HUDEP-2 (cell line): ENCODE data around the gene NDUFA8.

Source experiments
- DNase-seq, 76 experiments: peaks; one replicate each; lab custom pipeline; 2025; ENCODE audit not compliant: unreplicated experiment in 76 of 76; lab: John Stamatoyannopoulos, UW

Gene NDUFA8

GRCh38 chr9:122107291-122107805 is 52.2 kb downstream of the NDUFA8 start:
- DNase-seq, result no peak

- no peak for DNase-seq
These were observed 53.0 kb downstream of the NDUFA8 start for GRCh38 chr9:122106576-122106975.

- DNase-seq, result no peak
These were observed 55.6 kb downstream of the NDUFA8 start for GRCh38 chr9:122103985-122104384.

- DNase-seq, result no peak
These were observed 57.4 kb downstream of the NDUFA8 start for GRCh38 chr9:122102156-122102555.

- no peak for DNase-seq
These were observed 58.8 kb downstream of the NDUFA8 start for GRCh38 chr9:122100756-122101155.

- peak in 64 of 76 experiments; percentile 16 to 78 (median 62) for DNase-seq
These were observed 60.2 kb downstream of the NDUFA8 start for GRCh38 chr9:122099271-122099869.

- DNase-seq, result peak in 1 of 76 experiments; percentile 19
These were observed 61.8 kb downstream of the NDUFA8 start for GRCh38 chr9:122097679-122098315.

- DNase-seq, result no peak
These were observed 62.8 kb downstream of the NDUFA8 start for GRCh38 chr9:122096620-122097415.

- peak in 46 of 76 experiments; percentile 5 to 51 (median 26) for DNase-seq
These were observed 64.4 kb downstream of the NDUFA8 start for GRCh38 chr9:122095010-122095767.
